B cell (primary cell): Measurements from ENCODE around the gene CCDC57. TPM values are rescaled to one million over a fixed set of nuclear protein-coding genes. Genes with fewer than 3 reads are reported as not detected.

Experiments
- ATAC-seq: fragments of 200-7000 bp; cut with Tn5 transposase; one replicate; pipeline ENCODE4 v1.10.0; 2021; ENCODE audit warnings: low read depth, mild to moderate bottlenecking, moderate number of reproducible peaks, moderate library complexity
- CTCF ChIA-PET: fragments of 350-600 bp; sonication (Branson Sonifier 250); formaldehyde crosslinking; loops from one replicate; lab custom pipeline; 2021; ENCODE audit warnings: antibody characterized with exemption, inconsistent platforms; lab: Charles Lee
- POLR2A ChIA-PET: fragments of 350-600 bp; sonication (Branson Sonifier 250); formaldehyde crosslinking; loops from one replicate; lab custom pipeline; 2021; ENCODE audit warnings: antibody characterized with exemption; lab: Charles Lee
- DNase-seq: peaks from one replicate; pipeline ENCODE4 v3.0.0; 2013
- H2AFZ ChIP-seq: 2 replicates; pipeline ENCODE4 v1.6.1; 2012; ENCODE audit warnings: mild to moderate bottlenecking, low read depth, low read length; ENCODE audit not compliant: insufficient read depth, poor library complexity, severe bottlenecking
- H3K27ac ChIP-seq, 2 donors: 1 replicate in 1 of 2; 2 replicates in 1 of 2; pipeline ENCODE4 v1.5.1; 2012 to 2013; ENCODE audit warnings: low read length in 2 of 2, mild to moderate bottlenecking in 2 of 2, moderate library complexity in 1 of 2
- H3K27me3 ChIP-seq, 4 experiments: fragments of 200-600 bp in 1 of 4; sonication (generic) in 1 of 4; replicated peaks in 1 of 4; 1 replicate in 2 of 4; 2 replicates in 2 of 4; pipeline versions ENCODE4 v1.6.1 to v1.7.0; 2013 to 2016; ENCODE audit warnings: low read length in 3 of 4, mild to moderate bottlenecking in 2 of 4, mixed read lengths in 1 of 4, moderate library complexity in 1 of 4; ENCODE audit not compliant: insufficient read depth in 4 of 4, control insufficient read depth in 3 of 4; ENCODE audit errors: control extremely low read depth in 1 of 4
- H3K36me3 ChIP-seq, 2 experiments: replicated peaks in 1 of 2; 1 replicate in 1 of 2; 2 replicates in 1 of 2; pipeline versions ENCODE4 v1.6.1 to v1.7.1; 2013; ENCODE audit warnings: low read length in 1 of 2; ENCODE audit not compliant: insufficient read depth in 2 of 2, control insufficient read depth in 1 of 2; ENCODE audit errors: control extremely low read depth in 1 of 2, extremely low read depth in 1 of 2
- H3K4me1 ChIP-seq, 2 donors: fragments of 200-600 bp in 1 of 2; sonication (generic) in 1 of 2; 1 replicate in 1 of 2; 2 replicates in 1 of 2; pipeline versions ENCODE4 v1.5.1 to v1.6.1; 2013 to 2017; ENCODE audit warnings: low read length in 2 of 2; ENCODE audit not compliant: control insufficient read depth in 2 of 2, insufficient read depth in 2 of 2
- H3K4me2 ChIP-seq: replicated peaks from 2 replicates; pipeline ENCODE3; 2012; ENCODE audit warnings: mild to moderate bottlenecking, low read depth, low read length; ENCODE audit not compliant: poor library complexity, severe bottlenecking
- H3K4me3 ChIP-seq, 5 experiments: fragments of 200-600 bp in 1 of 5; sonication (generic) in 1 of 5; 1 replicate in 3 of 5; 2 replicates in 2 of 5; pipeline versions ENCODE4 v1.5.1 to v1.7.0; 2011 to 2016; ENCODE audit warnings: low read length in 4 of 5, mild to moderate bottlenecking in 4 of 5, low read depth in 2 of 5, control low read depth in 1 of 5, moderate library complexity in 1 of 5; ENCODE audit not compliant: insufficient read depth in 1 of 5; ENCODE audit errors: control extremely low read depth in 1 of 5, extremely low read depth in 1 of 5
- H3K79me2 ChIP-seq: fragments of 200-600 bp; sonication (generic); one replicate; pipeline ENCODE4 v1.6.0; 2016; ENCODE audit warnings: low read length; ENCODE audit not compliant: control insufficient read depth, insufficient read depth
- H3K9ac ChIP-seq: fragments of 200-600 bp; sonication (generic); 2 replicates; pipeline ENCODE4 v1.6.1; 2017; ENCODE audit warnings: mild to moderate bottlenecking, low read length, moderate library complexity
- H3K9me3 ChIP-seq, 3 donors: one replicate each; pipeline versions ENCODE4 v1.6.1 to v1.7.1; 2013; ENCODE audit warnings: low read length in 2 of 3; ENCODE audit not compliant: control insufficient read depth in 2 of 3, insufficient read depth in 1 of 3; ENCODE audit errors: control extremely low read depth in 1 of 3
- H4K20me1 ChIP-seq: 2 replicates; pipeline ENCODE4 v1.6.0; 2012; ENCODE audit warnings: mild to moderate bottlenecking, low read length; ENCODE audit not compliant: insufficient read depth, control insufficient read depth, poor library complexity, severe bottlenecking
- H3K27ac Mint-ChIP-seq: one replicate; pipeline ENCODE4 v1.8.0; 2021; ENCODE audit warnings: mixed read lengths
- H3K27me3 Mint-ChIP-seq: one replicate; pipeline ENCODE4 v1.8.0; 2021; ENCODE audit warnings: mixed read lengths
- H3K4me1 Mint-ChIP-seq: one replicate; pipeline ENCODE4 v1.8.0; 2021; ENCODE audit warnings: mixed read lengths
- H3K4me3 Mint-ChIP-seq: one replicate; pipeline ENCODE4 v1.8.0; 2021; ENCODE audit warnings: mixed read lengths
- H3K9me3 Mint-ChIP-seq: one replicate; pipeline ENCODE4 v1.8.0; 2022; ENCODE audit warnings: mixed read lengths; ENCODE audit not compliant: insufficient read depth
- EZH2 ChIP-seq: IDR thresholded peaks from 2 replicates; pipeline ENCODE4 v1.6.1; 2012; ENCODE audit warnings: borderline replicate concordance, low read depth, mild to moderate bottlenecking, moderate library complexity, low read length; ENCODE audit not compliant: insufficient read depth, poor library complexity, severe bottlenecking
- WGBS: methylation state at CpG from one replicate; pipeline ENCODE4 v1.1.5; 2013; ENCODE audit warnings: missing lambda C conversion rate; ENCODE audit not compliant: insufficient coverage; 5-methylcytosine and 5-hydroxymethylcytosine counted together
- intact Hi-C: fragments of 100-400 bp; cut with micrococcal nuclease; formaldehyde crosslinking; loops from one replicate; pipeline ENCODE4 v1.10.0; 2022
- polyA plus RNA-seq: library from polyadenylated mRNA; depleted of rRNA; stranded (reverse); fragments of >200 nt; gene quantifications from 2 replicates; pipeline ENCODE4 v1.2.3, GENCODE V29; 2012
- total RNA-seq, 2 donors: library from RNA; stranded (reverse); fragments of 120-200 nt in 1 of 2; gene quantifications; 1 replicate in 1 of 2; 2 replicates in 1 of 2; pipeline versions ENCODE4 v1.2.3 to v1.2.4, GENCODE V29; 2013 to 2022
- TF ChIP-seq, protein P1 (sequence below): fragments of 200-600 bp; IDR thresholded peaks from one replicate; pipeline ENCODE4 v1.8.0; 2022; ENCODE audit warnings: antibody characterized with exemption, mild to moderate bottlenecking

CCDC57 gene
- total and polyA plus RNA-seq, 2 donors (not counting 1 experiment from before 2014, with no cell fraction given) = 49.7 to 67.2 TPM

DNA sequence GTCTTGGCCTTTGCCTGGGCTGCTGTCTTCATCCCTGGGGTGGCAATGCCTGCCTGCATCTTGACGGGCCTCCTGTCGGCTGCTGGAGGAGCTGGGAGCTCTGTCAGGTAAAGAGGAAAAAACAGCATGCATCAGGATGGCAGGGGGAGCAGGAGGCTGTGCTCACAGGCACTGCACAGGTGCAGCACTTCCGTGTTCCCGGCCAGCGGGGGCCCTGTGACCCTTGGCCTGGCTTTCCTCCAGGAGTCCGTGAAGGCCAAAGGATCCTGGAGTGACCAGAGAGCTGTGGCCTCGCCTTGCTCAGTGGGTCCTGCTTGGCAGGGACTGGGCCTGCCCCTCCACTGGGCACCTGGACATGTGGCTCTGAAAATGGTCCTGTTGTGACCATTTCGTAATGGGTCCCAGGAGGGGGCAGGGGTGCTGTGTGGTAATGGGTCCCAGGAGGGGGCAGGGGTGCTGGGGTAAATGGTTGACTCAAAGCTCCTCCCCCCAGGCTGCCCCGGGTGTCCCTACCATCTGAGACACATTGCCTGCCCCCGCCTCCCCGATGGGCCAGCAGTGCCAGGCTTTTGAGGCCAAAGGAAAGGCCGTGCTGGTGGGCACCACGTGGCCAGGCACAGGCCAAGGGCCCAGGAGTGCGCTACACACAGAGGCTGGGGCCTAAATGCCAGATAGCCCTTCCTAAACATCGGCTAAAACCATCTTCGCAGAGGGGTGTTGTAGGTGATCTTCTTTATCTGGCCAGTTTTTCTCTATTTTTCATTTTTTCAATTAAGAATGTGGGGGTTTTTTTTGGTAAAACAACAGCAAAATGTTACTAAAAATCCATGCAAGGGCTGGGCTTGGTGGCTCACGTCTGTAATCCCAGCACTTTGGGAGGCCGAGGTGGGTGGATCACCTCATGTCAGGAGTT is 110.6 kb downstream of the CCDC57 start:
- H3K27me3 Mint-ChIP-seq = no peaks in the 10 kb centered on the region
- Histone ChIP-seq H3K4me1 (peaks cover 25 to 39% of the 10 kb centered on the region in 2 donors), H3K4me2 (no peak overlapping the region), H4K20me1 (peaks cover 2% of the 10 kb centered on the region), H2AFZ (no peak overlapping the region), H3K9me3 (peaks cover 0 to 4% (median 0%) of the 10 kb centered on the region in 3 donors), H3K9ac (no peak overlapping the region), H3K27me3 (no peaks in the 10 kb centered on the region), H3K27ac (no peak overlapping the region), H3K36me3 (no peaks in the 10 kb centered on the region), H3K79me2 (peaks cover 14% of the 10 kb centered on the region), H3K4me3 (no peak overlapping the region)
- no peaks in the 10 kb centered on the region for H3K9me3 Mint-ChIP-seq
- ATAC-seq (no peak), DNase-seq (no peak)
- no peak overlapping the region for H3K27ac Mint-ChIP-seq
- intact Hi-C loops = no loop called here
- no peak overlapping the region for H3K4me3 Mint-ChIP-seq
- ChIA-PET POLR2A (interaction anchor here (0.7 kb wide), 1 partner anchor 339 kb away, joined by 4 read pairs; no protein-coding TSS in a partner anchor), CTCF (interaction anchor here (1.1 kb wide), 1 partner anchor 143 kb away, joined by 3 read pairs; no protein-coding TSS in a partner anchor)
- 91% methylated on average over 14 of the region's 18 CpGs for WGBS
- H3K4me1 Mint-ChIP-seq = peaks cover 24% of the 10 kb centered on the region
- TF ChIP-seq EZH2 = no peak
- TF ChIP-seq, protein P1, sequence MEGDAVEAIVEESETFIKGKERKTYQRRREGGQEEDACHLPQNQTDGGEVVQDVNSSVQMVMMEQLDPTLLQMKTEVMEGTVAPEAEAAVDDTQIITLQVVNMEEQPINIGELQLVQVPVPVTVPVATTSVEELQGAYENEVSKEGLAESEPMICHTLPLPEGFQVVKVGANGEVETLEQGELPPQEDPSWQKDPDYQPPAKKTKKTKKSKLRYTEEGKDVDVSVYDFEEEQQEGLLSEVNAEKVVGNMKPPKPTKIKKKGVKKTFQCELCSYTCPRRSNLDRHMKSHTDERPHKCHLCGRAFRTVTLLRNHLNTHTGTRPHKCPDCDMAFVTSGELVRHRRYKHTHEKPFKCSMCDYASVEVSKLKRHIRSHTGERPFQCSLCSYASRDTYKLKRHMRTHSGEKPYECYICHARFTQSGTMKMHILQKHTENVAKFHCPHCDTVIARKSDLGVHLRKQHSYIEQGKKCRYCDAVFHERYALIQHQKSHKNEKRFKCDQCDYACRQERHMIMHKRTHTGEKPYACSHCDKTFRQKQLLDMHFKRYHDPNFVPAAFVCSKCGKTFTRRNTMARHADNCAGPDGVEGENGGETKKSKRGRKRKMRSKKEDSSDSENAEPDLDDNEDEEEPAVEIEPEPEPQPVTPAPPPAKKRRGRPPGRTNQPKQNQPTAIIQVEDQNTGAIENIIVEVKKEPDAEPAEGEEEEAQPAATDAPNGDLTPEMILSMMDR = no peak

DNA sequence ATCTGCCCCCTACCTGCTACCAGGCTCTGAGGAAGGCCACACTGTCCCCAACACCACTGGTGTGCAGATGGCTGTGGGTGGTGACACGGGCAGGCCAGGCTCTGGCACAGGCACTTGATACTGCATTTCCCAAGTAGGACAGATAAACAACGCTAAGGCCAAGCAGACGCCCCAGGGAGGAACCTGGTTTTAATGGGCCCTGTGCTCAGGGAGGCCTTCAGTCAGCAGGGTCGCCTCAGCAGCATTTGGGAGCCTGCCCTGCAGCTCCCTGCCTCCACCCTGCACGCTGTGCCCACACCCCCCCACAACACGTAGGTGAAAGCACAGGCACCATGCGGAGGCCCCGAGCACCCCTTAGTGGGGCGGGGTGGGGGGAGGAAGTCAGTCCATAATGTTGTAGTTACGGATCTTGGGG is 111.3 kb downstream of the CCDC57 start:
- Mint-ChIP-seq H3K27me3 (no peaks in the 10 kb centered on the region), H3K4me1 (peaks cover 18% of the 10 kb centered on the region), H3K9me3 (no peaks in the 10 kb centered on the region), H3K4me3 (no peak overlapping the region), H3K27ac (no peak overlapping the region)
- H4K20me1 ChIP-seq = peaks cover 9% of the 10 kb centered on the region
- WGBS = 93% methylated on average over 7 of the region's 10 CpGs
- no peak for DNase-seq
- TF ChIP-seq, protein P1 = no peak
- no peak for TF ChIP-seq EZH2
- H3K4me2 ChIP-seq = no peak overlapping the region
- peaks cover 22% of the 10 kb centered on the region for H3K79me2 ChIP-seq
- ChIA-PET POLR2A (no interaction called here), CTCF (no interaction called here)
- no peak for ATAC-seq
- H3K9ac ChIP-seq = no peak overlapping the region
- H3K4me3 ChIP-seq = no peak overlapping the region
- no peak overlapping the region for H3K27ac ChIP-seq
- H3K9me3 ChIP-seq = no peaks in the 10 kb centered on the region
- no peak overlapping the region for H2AFZ ChIP-seq
- no peaks in the 10 kb centered on the region for H3K36me3 ChIP-seq
- no peaks in the 10 kb centered on the region for H3K27me3 ChIP-seq
- H3K4me1 ChIP-seq = peaks cover 25 to 40% of the 10 kb centered on the region in 2 donors
- intact Hi-C loops = no loop called here
